ENCODE measurements around the gene VCAM1. TPM values are rescaled to one million over a fixed set of nuclear protein-coding genes. Genes with fewer than 3 reads are reported as not detected.

VCAM1 gene
- total and polyA plus RNA-seq, 2 of the 8 experiments (the other 6 are each of a cell fraction or from before 2014, with no cell fraction given), result 0.21 TPM; not detected in 1

- TF ChIP-seq CEBPB (IDR thresholded peaks at IDR 0.05; ENCODE audit: low read depth, low read length) (no peak), KDM1A (IDR thresholded peaks at IDR 0.05; ENCODE audit: borderline replicate concordance, low read length) (no peak), ATF3 (IDR thresholded peaks at IDR 0.05; ENCODE audit: insufficient read depth, low read depth, low read length) (no peak), MAFK (IDR thresholded peaks at IDR 0.05; ENCODE audit: low read depth, low read length) (no peak), BCL11A (IDR thresholded peaks at IDR 0.05; ENCODE audit: low read depth in 2 of 2, low read length in 2 of 2) (no peak), NRF1 (IDR thresholded peaks at IDR 0.05; ENCODE audit: low read depth, low read length) (no peak), CBX8 (IDR thresholded peaks at IDR 0.05; ENCODE audit: borderline replicate concordance, low read depth, low read length) (no peak), GABPA (IDR thresholded peaks at IDR 0.05; ENCODE audit: borderline replicate concordance, insufficient read depth, low read length) (no peak)
Measured at GRCh38 chr1:100736324-100736723, 16.8 kb downstream of the VCAM1 start (continued).

All from H1 (cell line).